ENCODE measurements around the gene NAA20. TPM values are rescaled to one million over a fixed set of nuclear protein-coding genes. Genes with fewer than 3 reads are reported as not detected.

Gene NAA20
- total RNA-seq, 1 donor from 2014 or later: 36.3 TPM

- Mint-ChIP-seq H3K9me3 (ENCODE audit: unreplicated experiment) (no peaks in the 10 kb centered on the region), H3K27me3 (ENCODE audit: unreplicated experiment) (peaks cover 4% of the 10 kb centered on the region), H3K4me3 (ENCODE audit: unreplicated experiment) (no peak overlapping the region), H3K36me3 (ENCODE audit: low read depth, unreplicated experiment) (peaks cover 4% of the 10 kb centered on the region), H3K27ac (ENCODE audit: unreplicated experiment) (no peak overlapping the region), H3K4me1 (ENCODE audit: unreplicated experiment) (peaks cover 19% of the 10 kb centered on the region)
- DNase-seq (ENCODE audit: low spot score): no peak
- no peak for TF ChIP-seq CTCF (IDR thresholded peaks at IDR 0.05; ENCODE audit: unreplicated experiment)
These were observed 25.9 kb upstream of the NAA20 start for GRCh38 chr20:19991308-19991707.

GRCh38 chr20:19991854-19992253 is 25.3 kb upstream of the NAA20 start:
- H3K27ac Mint-ChIP-seq (ENCODE audit: unreplicated experiment): no peak overlapping the region
- H3K27me3 Mint-ChIP-seq (ENCODE audit: unreplicated experiment): peaks cover 4% of the 10 kb centered on the region
- no peak for DNase-seq (ENCODE audit: low spot score)
- no peak overlapping the region for H3K4me3 Mint-ChIP-seq (ENCODE audit: unreplicated experiment)
- H3K4me1 Mint-ChIP-seq (ENCODE audit: unreplicated experiment): peaks cover 19% of the 10 kb centered on the region
- no peaks in the 10 kb centered on the region for H3K9me3 Mint-ChIP-seq (ENCODE audit: unreplicated experiment)
- H3K36me3 Mint-ChIP-seq (ENCODE audit: low read depth, unreplicated experiment): peaks cover 4% of the 10 kb centered on the region
- TF ChIP-seq CTCF (IDR thresholded peaks at IDR 0.05; ENCODE audit: unreplicated experiment): no peak

GRCh38 chr20:19992996-19993908 is 23.9 kb upstream of the NAA20 start:
- H3K27me3 Mint-ChIP-seq (ENCODE audit: unreplicated experiment): peaks cover 4% of the 10 kb centered on the region
- DNase-seq (ENCODE audit: low spot score): no peak
- no peak for TF ChIP-seq CTCF (IDR thresholded peaks at IDR 0.05; ENCODE audit: unreplicated experiment)
- H3K4me3 Mint-ChIP-seq (ENCODE audit: unreplicated experiment): no peak overlapping the region
- no peak overlapping the region for H3K27ac Mint-ChIP-seq (ENCODE audit: unreplicated experiment)
- peaks cover 5% of the 10 kb centered on the region for H3K36me3 Mint-ChIP-seq (ENCODE audit: low read depth, unreplicated experiment)
- peaks cover 19% of the 10 kb centered on the region for H3K4me1 Mint-ChIP-seq (ENCODE audit: unreplicated experiment)
- no peaks in the 10 kb centered on the region for H3K9me3 Mint-ChIP-seq (ENCODE audit: unreplicated experiment)

- Mint-ChIP-seq H3K9me3 (ENCODE audit: unreplicated experiment) (no peaks in the 10 kb centered on the region), H3K27me3 (ENCODE audit: unreplicated experiment) (peaks cover 4% of the 10 kb centered on the region), H3K27ac (ENCODE audit: unreplicated experiment) (no peak overlapping the region), H3K4me1 (ENCODE audit: unreplicated experiment) (peaks cover 19% of the 10 kb centered on the region), H3K36me3 (ENCODE audit: low read depth, unreplicated experiment) (peaks cover 12% of the 10 kb centered on the region), H3K4me3 (ENCODE audit: unreplicated experiment) (no peak overlapping the region)
- no peak for DNase-seq (ENCODE audit: low spot score)
- TF ChIP-seq CTCF (IDR thresholded peaks at IDR 0.05; ENCODE audit: unreplicated experiment): no peak
These were observed 23.0 kb upstream of the NAA20 start for GRCh38 chr20:19993958-19994669.

All from endothelial cell (in vitro differentiated cells).